Superior temporal gyrus (tissue), 1 donor: Measurements from ENCODE around the gene TBC1D5.
"Not testable (repeated sequence)": the region's sequence is repeated elsewhere in the genome, so short reads cannot be mapped to it uniquely, and the experiment has no call there.

Source experiments
- DNase-seq: peaks from one replicate; pipeline ENCODE4 v3.0.0-alpha.2; 2016; ENCODE audit errors: extremely low spot score

TBC1D5 gene

GRCh38 chr3:17717411-17717810 is 25.0 kb downstream of the TBC1D5 start:
- no peak for DNase-seq

GRCh38 chr3:17714473-17714872 is 28.0 kb downstream of the TBC1D5 start:
- no peak for DNase-seq

GRCh38 chr3:17709236-17709810 is 33.1 kb downstream of the TBC1D5 start:
- DNase-seq, result no peak

- DNase-seq, result no peak
Measured at GRCh38 chr3:17707813-17708543, 34.5 kb downstream of the TBC1D5 start.

GRCh38 chr3:17705991-17706390 is 36.4 kb downstream of the TBC1D5 start:
- DNase-seq, result not testable (repeated sequence)

GRCh38 chr3:17699815-17700214 is 42.6 kb downstream of the TBC1D5 start:
- peak; percentile 1 for DNase-seq

- peak; percentile 2 for DNase-seq
Measured at GRCh38 chr3:17695665-17696064, 46.8 kb downstream of the TBC1D5 start.

- peak; percentile 8 for DNase-seq
Measured at GRCh38 chr3:17693670-17693999, 48.8 kb downstream of the TBC1D5 start.

GRCh38 chr3:17692846-17693669 is 49.4 kb downstream of the TBC1D5 start:
- not testable (repeated sequence) for DNase-seq

GRCh38 chr3:17687566-17687965 is 54.9 kb downstream of the TBC1D5 start:
- DNase-seq, result no peak

GRCh38 chr3:17686613-17687012 is 55.8 kb downstream of the TBC1D5 start:
- DNase-seq, result peak; percentile 77

GRCh38 chr3:17683542-17684207 is 58.8 kb downstream of the TBC1D5 start:
- DNase-seq, result no peak

GRCh38 chr3:17680530-17680929 is 61.9 kb downstream of the TBC1D5 start:
- no peak for DNase-seq

GRCh38 chr3:17678116-17678741 is 64.2 kb downstream of the TBC1D5 start:
- DNase-seq, result no peak

- no peak for DNase-seq
Measured at GRCh38 chr3:17674082-17674686, 68.2 kb downstream of the TBC1D5 start.

GRCh38 chr3:17672506-17672905 is 69.9 kb downstream of the TBC1D5 start:
- DNase-seq, result peak; percentile 78

- no peak for DNase-seq
Measured at GRCh38 chr3:17670749-17671148, 71.7 kb downstream of the TBC1D5 start.

GRCh38 chr3:17664923-17665322 is 77.5 kb downstream of the TBC1D5 start:
- no peak for DNase-seq

GRCh38 chr3:17656264-17656663 is 86.2 kb downstream of the TBC1D5 start:
- no peak for DNase-seq

- no peak for DNase-seq
Measured at GRCh38 chr3:17655743-17656142, 86.7 kb downstream of the TBC1D5 start.

- DNase-seq, result not testable (repeated sequence)
Measured at GRCh38 chr3:17649748-17650147, 92.7 kb downstream of the TBC1D5 start.
